HG03139 (cell line): ENCODE data around the gene PCAT7.

ENCODE experiments used
- ATAC-seq: cut with Tn5 transposase; IDR thresholded peaks from one replicate; pipeline ENCODE4 v1.9.1; 2021; ENCODE audit not compliant: unreplicated experiment

Gene PCAT7

GRCh38 chr9:94602666-94603065 is 47.8 kb downstream of the PCAT7 start:
- no peak for ATAC-seq

GRCh38 chr9:94603259-94604160 is 48.6 kb downstream of the PCAT7 start:
- ATAC-seq, result no peak

DNA sequence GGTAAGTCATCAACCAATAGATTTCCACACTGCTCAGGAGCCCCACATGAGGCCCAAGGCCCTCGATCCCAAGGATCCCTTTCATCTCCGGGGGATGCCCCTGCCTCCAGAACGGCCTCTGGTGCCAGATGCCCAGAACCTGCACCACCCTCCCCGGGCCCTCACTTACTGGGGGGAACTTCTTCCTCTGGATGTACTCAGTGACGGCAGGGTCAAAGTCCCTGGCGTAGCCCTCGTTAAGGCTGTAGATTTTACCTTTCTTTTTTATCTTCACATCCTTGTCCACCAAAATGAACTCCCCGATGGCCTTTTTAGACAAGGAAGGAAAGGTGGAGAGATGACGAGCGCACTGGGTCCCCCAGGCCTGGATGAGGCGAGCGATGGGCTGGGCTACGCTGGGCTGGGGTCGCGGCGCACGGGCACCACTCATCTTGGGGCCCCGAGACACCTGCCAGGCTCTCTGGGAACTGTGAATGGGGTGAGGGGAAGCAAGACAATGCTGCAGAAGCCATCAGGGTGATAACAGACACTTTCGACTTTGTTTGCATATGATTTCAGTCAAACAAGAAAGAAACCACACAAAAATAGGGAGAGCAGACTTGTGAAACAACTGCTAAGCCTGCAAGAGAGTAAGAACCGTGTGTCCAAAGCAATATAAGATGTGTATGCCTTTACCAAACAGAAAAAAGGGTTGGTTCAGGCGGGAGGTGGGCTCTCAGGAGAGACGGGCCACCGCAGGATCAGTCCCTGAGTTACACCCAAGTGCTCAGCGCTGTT is 52.0 kb downstream of the PCAT7 start:
- no peak for ATAC-seq

DNA sequence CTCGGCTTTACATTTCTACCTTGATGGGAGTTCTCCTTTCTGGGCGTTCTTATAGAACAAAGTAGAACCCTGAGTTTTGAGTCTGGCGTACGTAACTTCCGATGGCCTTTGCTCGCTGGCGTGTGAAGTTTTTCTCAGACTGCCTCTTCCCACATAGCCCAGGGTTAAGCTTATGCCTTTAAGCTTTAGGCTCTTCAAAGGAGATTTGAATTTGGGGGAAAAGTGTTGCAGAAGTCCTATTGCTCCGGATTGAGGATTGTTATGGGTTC is 52.5 kb downstream of the PCAT7 start:
- ATAC-seq, result no peak

- ATAC-seq, result no peak
These were observed 55.3 kb downstream of the PCAT7 start for GRCh38 chr9:94610181-94610606.

- no peak for ATAC-seq
These were observed 56.8 kb downstream of the PCAT7 start for GRCh38 chr9:94611638-94612068.

GRCh38 chr9:94612071-94612470 is 57.2 kb downstream of the PCAT7 start:
- no peak for ATAC-seq

GRCh38 chr9:94613003-94613402 is 58.1 kb downstream of the PCAT7 start:
- ATAC-seq, result no peak

GRCh38 chr9:94619026-94619425 is 64.1 kb downstream of the PCAT7 start:
- no peak for ATAC-seq
